ENCODE data around the gene C1S.

DNA sequence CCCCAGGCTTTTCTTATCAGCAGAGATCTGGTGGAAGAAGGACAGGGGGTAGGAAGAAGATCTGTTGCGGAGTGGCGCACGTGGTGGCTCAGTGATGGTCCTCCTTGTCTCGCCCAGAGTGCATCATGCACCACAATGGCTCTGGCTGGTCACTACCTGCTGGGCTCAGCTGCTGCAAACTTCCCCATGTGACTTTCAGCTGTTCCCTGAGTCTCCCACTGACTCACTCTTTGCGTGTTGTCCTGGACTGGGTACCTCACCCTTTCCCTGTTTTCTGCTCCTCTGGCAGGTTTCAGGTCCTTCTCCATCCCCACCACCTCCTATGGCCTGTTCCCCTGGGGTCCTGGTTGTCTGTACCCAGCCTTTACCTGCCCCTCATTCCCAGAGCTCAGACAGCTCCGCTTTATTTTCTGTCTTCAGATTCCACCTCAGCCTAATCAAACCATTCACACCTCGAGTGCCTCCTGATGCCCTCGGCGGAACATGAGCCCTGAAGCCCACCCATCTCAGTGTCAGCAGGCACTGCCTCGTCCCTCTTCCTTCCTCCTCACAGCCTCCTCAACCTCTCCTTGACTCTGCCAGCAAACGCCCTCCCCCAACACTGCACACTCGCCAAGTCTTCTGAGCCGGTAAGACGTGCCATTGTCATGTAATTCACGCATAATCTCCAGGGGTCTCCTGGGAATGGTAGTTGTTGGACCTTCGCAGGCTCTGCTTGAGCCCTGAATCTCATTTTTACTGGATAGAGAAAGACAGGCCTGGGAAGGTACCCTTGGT, 29.9 kb downstream of the C1S start:
- TF ChIP-seq, protein P1, sequence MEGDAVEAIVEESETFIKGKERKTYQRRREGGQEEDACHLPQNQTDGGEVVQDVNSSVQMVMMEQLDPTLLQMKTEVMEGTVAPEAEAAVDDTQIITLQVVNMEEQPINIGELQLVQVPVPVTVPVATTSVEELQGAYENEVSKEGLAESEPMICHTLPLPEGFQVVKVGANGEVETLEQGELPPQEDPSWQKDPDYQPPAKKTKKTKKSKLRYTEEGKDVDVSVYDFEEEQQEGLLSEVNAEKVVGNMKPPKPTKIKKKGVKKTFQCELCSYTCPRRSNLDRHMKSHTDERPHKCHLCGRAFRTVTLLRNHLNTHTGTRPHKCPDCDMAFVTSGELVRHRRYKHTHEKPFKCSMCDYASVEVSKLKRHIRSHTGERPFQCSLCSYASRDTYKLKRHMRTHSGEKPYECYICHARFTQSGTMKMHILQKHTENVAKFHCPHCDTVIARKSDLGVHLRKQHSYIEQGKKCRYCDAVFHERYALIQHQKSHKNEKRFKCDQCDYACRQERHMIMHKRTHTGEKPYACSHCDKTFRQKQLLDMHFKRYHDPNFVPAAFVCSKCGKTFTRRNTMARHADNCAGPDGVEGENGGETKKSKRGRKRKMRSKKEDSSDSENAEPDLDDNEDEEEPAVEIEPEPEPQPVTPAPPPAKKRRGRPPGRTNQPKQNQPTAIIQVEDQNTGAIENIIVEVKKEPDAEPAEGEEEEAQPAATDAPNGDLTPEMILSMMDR (conservative IDR thresholded peaks at IDR 0.05; ENCODE audit: low read length): no peak
- TF ChIP-seq EZH2phosphoT487 (IDR thresholded peaks at IDR 0.05; ENCODE audit: borderline replicate concordance, low read depth, low read length): no peak

All from OCI-LY7 (cell line).